Type B pancreatic cell (in vitro differentiated cells): Measurements from ENCODE around the gene ALG5. TPM values are rescaled to one million over a fixed set of nuclear protein-coding genes. Genes with fewer than 3 reads are reported as not detected.
A peak's percentile ranks its signal among the peaks of the same experiment; 100 is the strongest.

Experiments
- DNase-seq: peaks from one replicate; pipeline ENCODE4 v3.0.0; 2021; ENCODE audit warnings: mixed read lengths; ENCODE audit not compliant: unreplicated experiment; ENCODE audit errors: extremely low spot score
- H3K27ac Mint-ChIP-seq: 2 replicates; pipeline ENCODE4 v1.8.0; 2021; ENCODE audit warnings: mild to moderate bottlenecking, mixed read lengths
- H3K27me3 Mint-ChIP-seq: 2 replicates; pipeline ENCODE4 v1.8.0; 2021; ENCODE audit warnings: mixed read lengths
- H3K36me3 Mint-ChIP-seq: 2 replicates; pipeline ENCODE4 v1.8.0; 2021; ENCODE audit warnings: mixed read lengths
- H3K4me1 Mint-ChIP-seq: one replicate; pipeline ENCODE4 v1.8.0; 2021; ENCODE audit warnings: mixed read lengths; ENCODE audit not compliant: unreplicated experiment
- H3K4me3 Mint-ChIP-seq: 2 replicates; pipeline ENCODE4 v1.8.0; 2021; ENCODE audit warnings: mild to moderate bottlenecking, mixed read lengths
- H3K9me3 Mint-ChIP-seq: 2 replicates; pipeline ENCODE4 v1.8.0; 2021; ENCODE audit warnings: mixed read lengths
- CTCF ChIP-seq: fragments of 200-600 bp; sonication (generic); conservative IDR thresholded peaks from 2 replicates; pipeline ENCODE4 v1.5.0; 2021; ENCODE audit warnings: antibody characterized with exemption, mild to moderate bottlenecking
- total RNA-seq: library from RNA; stranded (reverse); gene quantifications from 2 replicates; pipeline ENCODE4 v1.2.1, GENCODE V29; 2021; ENCODE audit warnings: low replicate concordance

ALG5 gene
- total RNA-seq, 1 donor from 2014 or later = 36.2 TPM

- peak overlapping the region; percentile 99 for H3K27ac Mint-ChIP-seq
- no peak for DNase-seq
- peaks cover 3% of the 10 kb centered on the region for H3K36me3 Mint-ChIP-seq
- peak overlapping the region; percentile 100 for H3K4me3 Mint-ChIP-seq
- no peaks in the 10 kb centered on the region for H3K9me3 Mint-ChIP-seq
- H3K27me3 Mint-ChIP-seq = no peaks in the 10 kb centered on the region
- H3K4me1 Mint-ChIP-seq = peaks cover 20% of the 10 kb centered on the region
- no peak for TF ChIP-seq CTCF
These were observed 507 bp downstream of the ALG5 start for GRCh38 chr13:36998624-36999041.

DNA sequence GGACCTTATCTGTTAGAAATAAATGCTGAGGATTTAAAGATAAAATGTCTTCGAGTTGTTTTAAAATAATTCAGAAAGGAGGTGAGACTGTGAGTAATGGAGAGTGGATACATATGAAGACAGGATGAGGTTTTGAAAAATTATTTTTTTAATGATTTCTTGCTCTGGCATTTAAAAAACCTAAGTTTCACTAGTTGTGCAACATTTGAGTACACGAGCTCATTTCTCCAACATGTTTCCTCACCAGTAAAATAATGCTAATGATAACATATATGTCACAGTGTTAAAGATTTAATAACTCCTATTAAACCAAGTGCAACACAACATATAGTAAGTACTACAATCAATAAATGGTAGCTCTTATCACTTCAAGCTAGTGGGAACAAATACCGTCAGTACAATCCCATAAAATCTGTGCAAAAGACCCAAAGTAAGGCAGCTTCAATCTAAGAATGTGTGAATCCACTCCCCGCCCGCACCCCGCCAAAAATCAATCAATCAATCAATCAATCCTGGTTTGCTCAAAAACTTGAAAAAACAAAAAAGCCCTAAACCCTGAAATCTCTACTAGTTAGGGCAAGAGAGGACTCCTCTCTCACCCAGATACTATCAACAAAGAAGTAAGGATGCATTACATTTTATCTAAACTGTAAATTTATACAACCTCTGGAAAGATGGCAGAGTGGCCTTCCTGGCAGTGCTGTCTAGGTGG, 1.3 kb downstream of the ALG5 start:
- Mint-ChIP-seq H3K27me3 (no peaks in the 10 kb centered on the region), H3K4me1 (peaks cover 20% of the 10 kb centered on the region), H3K27ac (peak overlapping the region; percentile 99), H3K36me3 (peaks cover 3% of the 10 kb centered on the region), H3K4me3 (peak overlapping the region; percentile 100), H3K9me3 (no peaks in the 10 kb centered on the region)
- DNase-seq = no peak
- no peak for TF ChIP-seq CTCF

GRCh38 chr13:36992362-36992761, 6.8 kb downstream of the ALG5 start:
- H3K27me3 Mint-ChIP-seq = no peaks in the 10 kb centered on the region
- TF ChIP-seq CTCF = no peak
- H3K36me3 Mint-ChIP-seq = peaks cover 32% of the 10 kb centered on the region
- no peak overlapping the region for H3K27ac Mint-ChIP-seq
- H3K4me3 Mint-ChIP-seq = no peak overlapping the region
- H3K4me1 Mint-ChIP-seq = peaks cover 11% of the 10 kb centered on the region
- H3K9me3 Mint-ChIP-seq = no peaks in the 10 kb centered on the region
- no peak for DNase-seq

- Mint-ChIP-seq H3K4me1 (no peaks in the 10 kb centered on the region), H3K27ac (no peak overlapping the region), H3K9me3 (no peaks in the 10 kb centered on the region), H3K27me3 (no peaks in the 10 kb centered on the region), H3K4me3 (no peak overlapping the region), H3K36me3 (peaks cover 40% of the 10 kb centered on the region)
- no peak for TF ChIP-seq CTCF
- no peak for DNase-seq
These were observed 12.5 kb downstream of the ALG5 start for GRCh38 chr13:36986462-36987240.

DNA sequence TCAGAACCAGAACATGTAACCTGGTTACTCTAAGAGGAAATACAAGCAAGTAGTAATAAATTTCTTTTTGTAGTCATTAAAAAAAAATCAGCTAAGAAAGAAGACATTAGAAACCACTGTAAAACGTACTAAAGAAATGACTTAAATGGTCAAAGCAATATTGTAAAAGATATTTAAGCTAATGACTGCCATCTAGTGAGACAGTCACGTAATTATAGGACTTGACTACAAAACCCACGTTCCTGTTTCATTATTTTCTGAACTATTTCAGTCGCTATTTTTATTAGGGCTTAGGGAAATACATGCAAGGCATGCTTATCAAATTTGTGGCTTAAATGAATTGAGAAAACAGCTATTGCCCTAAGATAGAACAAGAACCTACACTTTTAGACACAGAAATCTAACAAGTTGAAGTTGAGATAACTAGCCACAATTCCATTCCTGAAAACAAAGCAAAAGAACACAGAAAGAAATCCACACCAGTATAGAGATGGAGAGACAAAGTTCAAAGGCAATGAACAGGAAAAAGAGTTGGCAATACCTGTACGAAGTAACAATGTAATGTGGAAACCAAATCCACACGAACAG, 17.9 kb downstream of the ALG5 start:
- TF ChIP-seq CTCF = peak; percentile 78
- Mint-ChIP-seq H3K27me3 (no peaks in the 10 kb centered on the region), H3K9me3 (no peaks in the 10 kb centered on the region), H3K4me3 (no peak overlapping the region), H3K4me1 (no peaks in the 10 kb centered on the region), H3K36me3 (peaks cover 24% of the 10 kb centered on the region), H3K27ac (peak overlapping the region; percentile 25)
- DNase-seq = no peak
